ENCODE data around the gene OSTF1. TPM values are rescaled to one million over a fixed set of nuclear protein-coding genes. Genes with fewer than 3 reads are reported as not detected.

Gene OSTF1
- total RNA-seq, 2 experiments from 2014 or later: 37.3 to 58.1 TPM

DNA sequence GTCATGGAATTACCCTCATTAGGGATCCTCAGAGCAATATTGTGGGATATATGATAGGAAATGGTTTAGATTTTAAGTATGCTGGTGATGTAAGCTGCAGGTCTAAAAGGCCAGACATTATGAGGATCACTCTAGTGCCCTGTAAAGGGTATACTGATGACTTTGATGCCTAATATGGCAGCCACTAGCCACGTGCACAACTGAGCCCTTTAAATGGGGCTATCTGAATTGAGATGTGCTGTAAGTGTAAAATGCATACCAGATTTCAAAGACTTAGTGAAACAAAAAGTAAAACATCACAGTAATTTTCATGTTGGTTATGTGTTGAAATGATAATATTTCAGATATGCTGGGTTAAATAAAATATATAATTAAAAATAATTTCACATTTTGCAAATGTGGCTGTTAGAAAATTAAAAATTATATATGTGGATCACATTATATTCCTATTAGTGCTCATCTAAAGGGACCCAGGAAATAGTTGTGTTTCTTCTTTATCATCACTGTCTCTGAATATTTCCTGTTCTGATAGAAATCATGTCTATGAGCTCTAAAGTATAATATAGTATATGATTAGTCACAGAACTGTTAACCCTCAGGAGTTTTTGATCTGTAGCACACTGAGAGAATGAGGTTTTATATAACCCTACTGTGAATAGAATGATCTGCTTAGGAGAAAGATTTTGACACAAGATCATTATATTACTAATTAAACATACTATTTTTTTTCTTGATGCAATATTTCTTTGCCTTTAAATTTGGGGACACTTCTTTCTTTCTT lies 50.1 kb downstream of the OSTF1 start:
- Histone ChIP-seq H3K36me3 (ENCODE audit: insufficient read depth, low read length) (peaks cover 74% of the 10 kb centered on the region), H3K4me2 (ENCODE audit: low read length) (no peak overlapping the region), H3K4me1 (ENCODE audit: insufficient read depth, low read length, poor library complexity, severe bottlenecking) (peaks cover 8% of the 10 kb centered on the region), H4K20me1 (ENCODE audit: insufficient read depth, low read length) (no peaks in the 10 kb centered on the region), H3K79me2 (ENCODE audit: insufficient read depth, low read depth, low read length) (no peaks in the 10 kb centered on the region), H3K27ac (ENCODE audit: low read depth, low read length, poor library complexity, severe bottlenecking) (no peak overlapping the region), H2AFZ (ENCODE audit: low read length) (no peak overlapping the region), H3K9me3 (ENCODE audit: low read length) (no peaks in the 10 kb centered on the region), H3K4me3 (ENCODE audit: low read depth, low read length, poor library complexity, severe bottlenecking) (no peak overlapping the region), H3K9me2 (ENCODE audit: insufficient read depth, low read length) (no peaks in the 10 kb centered on the region)
- no TSS peak for BruUV-seq (replicated peaks)
- CTCF ChIA-PET (ENCODE audit: unreplicated experiment): no interaction called here
- intact Hi-C loops (cut with micrococcal nuclease; ENCODE audit: unreplicated experiment): no loop called here
- TF ChIP-seq EZH2phosphoT487 (IDR thresholded peaks at IDR 0.05; ENCODE audit: borderline replicate concordance, low read depth, low read length): no peak
- TF ChIP-seq, protein P1, sequence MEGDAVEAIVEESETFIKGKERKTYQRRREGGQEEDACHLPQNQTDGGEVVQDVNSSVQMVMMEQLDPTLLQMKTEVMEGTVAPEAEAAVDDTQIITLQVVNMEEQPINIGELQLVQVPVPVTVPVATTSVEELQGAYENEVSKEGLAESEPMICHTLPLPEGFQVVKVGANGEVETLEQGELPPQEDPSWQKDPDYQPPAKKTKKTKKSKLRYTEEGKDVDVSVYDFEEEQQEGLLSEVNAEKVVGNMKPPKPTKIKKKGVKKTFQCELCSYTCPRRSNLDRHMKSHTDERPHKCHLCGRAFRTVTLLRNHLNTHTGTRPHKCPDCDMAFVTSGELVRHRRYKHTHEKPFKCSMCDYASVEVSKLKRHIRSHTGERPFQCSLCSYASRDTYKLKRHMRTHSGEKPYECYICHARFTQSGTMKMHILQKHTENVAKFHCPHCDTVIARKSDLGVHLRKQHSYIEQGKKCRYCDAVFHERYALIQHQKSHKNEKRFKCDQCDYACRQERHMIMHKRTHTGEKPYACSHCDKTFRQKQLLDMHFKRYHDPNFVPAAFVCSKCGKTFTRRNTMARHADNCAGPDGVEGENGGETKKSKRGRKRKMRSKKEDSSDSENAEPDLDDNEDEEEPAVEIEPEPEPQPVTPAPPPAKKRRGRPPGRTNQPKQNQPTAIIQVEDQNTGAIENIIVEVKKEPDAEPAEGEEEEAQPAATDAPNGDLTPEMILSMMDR (conservative IDR thresholded peaks at IDR 0.05; ENCODE audit: low read length): no peak
- DNase-seq (ENCODE audit: low spot score): no peak
- POLR2A ChIA-PET: interaction anchor here (0.6 kb wide), 1 partner anchor 755 kb away, joined by 4 read pairs; no protein-coding TSS in a partner anchor

DNA sequence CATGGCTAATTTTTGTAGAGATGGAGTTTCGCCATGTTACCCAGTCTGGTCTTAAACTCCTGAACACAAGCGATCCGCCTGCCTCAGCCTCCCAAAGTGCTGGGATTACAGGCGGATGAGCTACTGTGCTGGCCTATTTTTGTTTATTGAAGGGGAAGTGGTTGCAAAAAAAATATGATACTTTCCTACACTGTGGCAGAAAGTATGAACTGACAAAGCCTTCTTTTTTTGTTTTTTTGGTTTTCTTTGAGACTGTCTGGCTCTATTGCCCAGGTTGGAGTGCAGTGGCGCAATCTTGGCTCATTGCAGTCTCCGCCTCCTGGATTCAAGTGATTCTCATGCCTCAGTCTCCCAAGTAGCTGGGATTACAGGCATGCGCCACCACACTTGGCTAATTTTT lies 50.9 kb downstream of the OSTF1 start:
- H3K9me3 ChIP-seq (ENCODE audit: low read length): no peaks in the 10 kb centered on the region
- intact Hi-C loops (cut with micrococcal nuclease; ENCODE audit: unreplicated experiment): no loop called here
- peaks cover 8% of the 10 kb centered on the region for H3K4me1 ChIP-seq (ENCODE audit: insufficient read depth, low read length, poor library complexity, severe bottlenecking)
- no peak overlapping the region for H3K27ac ChIP-seq (ENCODE audit: low read depth, low read length, poor library complexity, severe bottlenecking)
- CTCF ChIA-PET (ENCODE audit: unreplicated experiment): no interaction called here
- H3K9me2 ChIP-seq (ENCODE audit: insufficient read depth, low read length): no peaks in the 10 kb centered on the region
- no peaks in the 10 kb centered on the region for H3K79me2 ChIP-seq (ENCODE audit: insufficient read depth, low read depth, low read length)
- BruUV-seq (replicated peaks): no TSS peak
- TF ChIP-seq, protein P1 (conservative IDR thresholded peaks at IDR 0.05; ENCODE audit: low read length): no peak
- TF ChIP-seq EZH2phosphoT487 (IDR thresholded peaks at IDR 0.05; ENCODE audit: borderline replicate concordance, low read depth, low read length): no peak
- no peak overlapping the region for H3K4me2 ChIP-seq (ENCODE audit: low read length)
- POLR2A ChIA-PET: no interaction called here
- no peaks in the 10 kb centered on the region for H4K20me1 ChIP-seq (ENCODE audit: insufficient read depth, low read length)
- no peak overlapping the region for H3K4me3 ChIP-seq (ENCODE audit: low read depth, low read length, poor library complexity, severe bottlenecking)
- DNase-seq (ENCODE audit: low spot score): no peak
- no peak overlapping the region for H2AFZ ChIP-seq (ENCODE audit: low read length)
- peaks cover 78% of the 10 kb centered on the region for H3K36me3 ChIP-seq (ENCODE audit: insufficient read depth, low read length)

DNA sequence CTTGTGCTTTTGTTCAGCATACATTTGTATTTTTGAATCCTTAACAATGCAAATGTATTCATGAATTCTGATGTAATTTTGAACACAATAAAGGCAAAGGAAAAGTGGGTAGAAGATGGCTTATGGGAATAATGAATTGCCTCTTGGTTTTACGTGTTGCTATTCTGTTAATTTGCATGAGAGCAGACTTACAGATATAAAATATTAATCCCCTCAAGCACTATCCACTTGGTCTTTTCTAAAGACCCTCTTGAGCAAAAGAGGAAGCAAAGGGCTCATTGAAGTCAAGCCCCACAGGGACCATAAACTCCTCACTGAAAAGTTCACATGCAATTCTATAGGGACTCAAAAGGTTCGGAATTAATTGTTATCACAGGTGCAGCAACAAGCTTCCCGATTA lies 51.9 kb downstream of the OSTF1 start:
- Histone ChIP-seq H3K79me2 (ENCODE audit: insufficient read depth, low read depth, low read length) (no peaks in the 10 kb centered on the region), H2AFZ (ENCODE audit: low read length) (no peak overlapping the region), H3K27ac (ENCODE audit: low read depth, low read length, poor library complexity, severe bottlenecking) (no peak overlapping the region), H4K20me1 (ENCODE audit: insufficient read depth, low read length) (no peaks in the 10 kb centered on the region), H3K9me2 (ENCODE audit: insufficient read depth, low read length) (no peaks in the 10 kb centered on the region), H3K4me3 (ENCODE audit: low read depth, low read length, poor library complexity, severe bottlenecking) (no peak overlapping the region), H3K9me3 (ENCODE audit: low read length) (no peaks in the 10 kb centered on the region), H3K36me3 (ENCODE audit: insufficient read depth, low read length) (peaks cover 84% of the 10 kb centered on the region), H3K4me2 (ENCODE audit: low read length) (no peak overlapping the region), H3K4me1 (ENCODE audit: insufficient read depth, low read length, poor library complexity, severe bottlenecking) (peaks cover 8% of the 10 kb centered on the region)
- DNase-seq (ENCODE audit: low spot score): no peak
- no TSS peak for BruUV-seq (replicated peaks)
- ChIA-PET CTCF (ENCODE audit: unreplicated experiment) (no interaction called here), POLR2A (no interaction called here)
- intact Hi-C loops (cut with micrococcal nuclease; ENCODE audit: unreplicated experiment): no loop called here
- TF ChIP-seq EZH2phosphoT487 (IDR thresholded peaks at IDR 0.05; ENCODE audit: borderline replicate concordance, low read depth, low read length): no peak
- TF ChIP-seq, protein P1 (conservative IDR thresholded peaks at IDR 0.05; ENCODE audit: low read length): no peak

Measured in OCI-LY7 (cell line).